HG03097 (cell line): Measurements from ENCODE around the gene DNAJC1.

Source experiments
- ATAC-seq: cut with Tn5 transposase; IDR thresholded peaks from one replicate; pipeline ENCODE4 v1.9.1; 2021; ENCODE audit not compliant: unreplicated experiment, low FRiP score

Gene DNAJC1

GRCh38 chr10:21791276-21791675 lies 212.3 kb downstream of the DNAJC1 start:
- ATAC-seq = no peak

DNA sequence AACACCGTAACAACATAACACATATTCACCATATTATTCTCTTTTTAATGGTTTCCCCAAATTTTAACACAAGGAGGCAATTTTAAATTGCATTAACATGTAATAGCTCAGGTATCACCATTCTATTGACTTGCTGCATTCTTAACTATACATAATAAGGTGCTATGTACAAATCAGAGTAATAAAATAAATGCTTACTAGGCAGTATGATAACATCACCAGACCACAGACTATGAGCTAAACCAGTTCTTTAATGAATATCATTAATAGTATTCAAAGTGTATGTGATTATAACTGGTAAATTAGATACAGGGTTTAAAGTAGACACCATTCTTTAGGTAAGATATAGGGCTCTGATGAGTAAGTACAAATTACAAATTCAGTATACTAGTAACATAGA lies 226.6 kb downstream of the DNAJC1 start:
- ATAC-seq = no peak

GRCh38 chr10:21771219-21771618 lies 232.3 kb downstream of the DNAJC1 start:
- no peak for ATAC-seq

GRCh38 chr10:21769041-21769440 lies 234.5 kb downstream of the DNAJC1 start:
- no peak for ATAC-seq

DNA sequence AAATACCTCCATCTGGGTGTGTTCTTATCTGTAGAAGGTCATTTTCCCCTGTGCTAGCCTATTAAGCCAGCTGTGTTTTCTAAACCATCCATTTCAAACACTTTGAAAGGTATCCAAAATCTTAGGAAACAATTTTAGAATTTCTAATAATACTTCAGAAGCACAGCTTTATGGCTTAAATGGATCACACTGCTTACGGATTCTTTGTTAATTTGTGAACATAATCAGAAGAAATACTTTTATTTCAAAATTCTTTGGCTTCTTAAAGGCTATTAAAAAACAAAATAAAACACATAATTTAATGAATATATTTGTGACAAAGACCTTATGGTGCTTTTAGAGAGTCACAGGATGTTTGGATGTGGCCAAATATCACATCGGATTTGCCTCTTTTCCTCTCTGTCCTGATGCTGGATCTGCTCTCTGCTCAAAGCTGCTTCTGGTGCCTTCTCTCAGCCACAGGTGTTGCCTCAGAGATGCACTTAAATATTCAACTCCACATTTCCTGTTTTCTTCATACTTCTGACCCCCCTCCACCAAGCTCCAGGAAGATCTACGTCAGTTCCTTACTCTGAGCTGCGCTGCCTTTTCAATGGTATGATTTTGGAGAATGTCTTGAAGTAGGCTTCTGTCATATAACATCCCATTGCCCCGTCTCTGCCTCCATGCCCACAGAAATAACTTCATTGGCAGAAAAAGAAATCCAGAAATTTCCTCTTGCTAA lies 238.9 kb downstream of the DNAJC1 start:
- no peak for ATAC-seq

DNA sequence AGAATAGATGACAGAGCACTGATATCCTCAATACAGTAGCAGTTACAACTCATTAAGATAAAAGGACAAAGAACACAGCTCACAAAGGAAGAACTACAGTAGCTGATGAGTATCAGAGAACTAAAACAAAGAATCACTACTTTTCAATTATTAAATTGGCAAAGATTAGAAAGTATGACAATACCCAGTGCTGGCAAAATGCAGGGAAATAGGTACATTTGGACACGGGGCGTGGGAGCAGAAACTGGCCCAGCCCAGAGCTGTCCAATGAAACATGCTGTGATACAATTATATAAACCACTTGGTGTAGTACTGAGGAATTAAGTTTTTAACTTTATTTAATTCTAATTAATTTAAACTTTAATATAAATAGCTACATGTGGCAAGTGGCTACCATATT lies 243.2 kb downstream of the DNAJC1 start:
- no peak for ATAC-seq

DNA sequence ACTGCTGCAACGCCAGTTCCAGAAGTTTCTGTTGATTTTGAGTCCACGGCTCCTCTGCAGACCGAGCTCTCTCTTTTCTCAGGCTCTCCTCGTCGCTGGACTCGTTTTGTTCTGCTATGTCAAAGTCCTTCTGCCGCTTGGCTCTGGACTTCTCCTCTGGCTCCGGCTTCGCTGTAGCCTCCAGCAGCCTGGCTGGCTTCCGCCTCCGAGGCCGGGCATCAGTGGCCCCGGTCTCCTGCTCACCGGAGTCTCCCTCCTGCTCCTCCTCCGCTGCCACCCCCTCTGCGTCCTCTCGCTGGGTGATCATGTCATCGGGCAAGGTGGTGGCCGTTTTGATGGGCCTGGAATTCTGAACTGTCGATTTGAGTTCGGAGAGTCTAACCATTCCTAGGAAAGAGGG lies 244.3 kb downstream of the DNAJC1 start:
- ATAC-seq = no peak

DNA sequence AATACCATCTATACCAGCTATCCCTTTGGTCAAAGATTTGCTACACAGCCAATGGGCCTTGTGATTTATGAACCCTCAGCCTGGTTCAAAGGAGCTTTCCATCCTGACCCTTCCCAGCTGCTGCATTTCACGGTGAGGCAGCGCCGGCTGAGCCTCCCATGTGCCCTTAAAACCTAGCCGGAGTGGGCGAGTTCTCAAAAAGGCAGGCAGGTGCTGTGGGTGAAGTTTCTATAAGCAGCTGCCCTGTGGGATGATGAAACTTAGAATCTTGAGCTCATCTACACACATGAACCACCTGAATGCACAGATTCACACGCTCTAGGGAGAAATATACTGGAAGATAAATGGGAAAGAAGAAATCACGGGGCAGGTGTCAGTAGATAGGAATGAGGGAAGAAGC lies 244.8 kb downstream of the DNAJC1 start:
- no peak for ATAC-seq

DNA sequence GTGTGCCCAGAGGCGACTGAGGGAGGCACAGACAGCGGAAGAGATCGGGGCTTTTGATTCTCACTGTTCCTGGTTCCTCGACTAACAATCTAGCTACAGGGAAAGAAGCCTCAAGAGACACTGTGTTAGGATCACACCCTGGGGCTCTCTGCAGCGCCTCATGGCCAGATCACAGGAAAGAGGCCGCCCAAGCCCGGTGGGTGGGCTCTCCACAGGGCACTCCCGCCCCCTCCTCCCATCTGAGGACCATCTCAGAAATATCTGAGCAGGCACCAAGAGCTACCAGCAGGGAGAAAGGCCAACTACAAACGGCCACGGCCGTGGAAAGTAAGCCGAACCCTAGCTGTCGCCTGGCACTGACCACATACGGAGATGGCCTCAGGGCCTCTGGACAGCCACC lies 245.3 kb downstream of the DNAJC1 start:
- ATAC-seq = no peak

GRCh38 chr10:21757185-21757901 lies 246.2 kb downstream of the DNAJC1 start:
- no peak for ATAC-seq

DNA sequence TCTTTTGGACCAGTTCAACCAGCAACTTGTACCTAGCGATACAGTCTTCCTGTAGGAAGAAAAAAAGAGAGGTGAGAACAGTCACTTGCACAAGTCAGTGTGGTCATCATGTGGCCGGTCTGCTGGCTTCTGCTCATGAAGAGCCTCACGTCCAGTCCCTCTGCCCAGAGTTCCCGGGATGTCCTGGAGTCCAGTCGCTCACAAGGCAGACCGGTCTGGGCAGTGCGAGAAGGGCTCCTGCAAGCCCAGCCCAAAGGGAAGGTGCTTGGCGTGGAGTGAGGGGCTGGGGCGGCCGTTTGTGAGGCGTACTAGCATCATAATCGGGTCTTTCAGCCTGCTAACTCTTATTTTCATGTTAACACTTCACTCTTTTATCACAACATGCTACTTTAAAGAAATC lies 246.8 kb downstream of the DNAJC1 start:
- ATAC-seq = no peak

GRCh38 chr10:21754410-21755011 lies 249.0 kb downstream of the DNAJC1 start:
- no peak for ATAC-seq

DNA sequence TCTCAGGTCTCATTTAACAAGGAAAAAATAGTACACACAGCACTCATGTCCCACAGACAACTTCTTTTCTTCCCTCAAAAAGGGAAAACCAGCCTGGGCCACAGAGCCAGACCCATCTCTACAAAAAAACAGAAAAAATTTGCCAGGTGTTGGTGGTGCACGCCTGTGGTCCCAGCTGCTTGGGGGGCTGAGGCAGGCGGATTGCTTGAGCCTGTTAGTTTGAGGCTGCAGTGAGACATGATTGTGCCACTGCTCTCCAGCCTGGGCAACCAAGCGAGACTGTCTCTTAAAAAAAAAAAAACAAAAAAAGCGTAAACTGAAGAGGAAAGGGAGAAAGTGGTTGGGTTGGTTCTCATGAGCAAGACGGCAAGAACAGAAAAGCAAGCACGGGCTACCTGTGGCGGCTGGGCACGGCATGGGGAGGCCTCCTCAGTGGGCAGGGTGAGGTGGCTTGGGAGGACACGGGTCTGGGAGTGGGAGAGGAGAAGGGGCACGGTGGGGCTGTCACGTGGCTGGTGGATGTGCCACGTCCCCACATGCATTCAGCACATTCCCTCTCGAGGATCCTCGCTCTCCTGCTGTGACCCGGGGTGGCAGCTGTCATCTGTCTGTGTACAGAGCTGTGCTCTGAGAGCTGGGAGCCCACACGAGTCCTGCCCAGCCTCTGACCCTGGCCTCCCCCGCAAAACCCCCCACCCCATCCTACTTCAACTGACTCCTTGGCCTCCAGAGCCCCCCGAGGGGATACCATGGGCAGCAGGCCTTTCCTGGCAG lies 249.8 kb downstream of the DNAJC1 start:
- ATAC-seq = no peak

DNA sequence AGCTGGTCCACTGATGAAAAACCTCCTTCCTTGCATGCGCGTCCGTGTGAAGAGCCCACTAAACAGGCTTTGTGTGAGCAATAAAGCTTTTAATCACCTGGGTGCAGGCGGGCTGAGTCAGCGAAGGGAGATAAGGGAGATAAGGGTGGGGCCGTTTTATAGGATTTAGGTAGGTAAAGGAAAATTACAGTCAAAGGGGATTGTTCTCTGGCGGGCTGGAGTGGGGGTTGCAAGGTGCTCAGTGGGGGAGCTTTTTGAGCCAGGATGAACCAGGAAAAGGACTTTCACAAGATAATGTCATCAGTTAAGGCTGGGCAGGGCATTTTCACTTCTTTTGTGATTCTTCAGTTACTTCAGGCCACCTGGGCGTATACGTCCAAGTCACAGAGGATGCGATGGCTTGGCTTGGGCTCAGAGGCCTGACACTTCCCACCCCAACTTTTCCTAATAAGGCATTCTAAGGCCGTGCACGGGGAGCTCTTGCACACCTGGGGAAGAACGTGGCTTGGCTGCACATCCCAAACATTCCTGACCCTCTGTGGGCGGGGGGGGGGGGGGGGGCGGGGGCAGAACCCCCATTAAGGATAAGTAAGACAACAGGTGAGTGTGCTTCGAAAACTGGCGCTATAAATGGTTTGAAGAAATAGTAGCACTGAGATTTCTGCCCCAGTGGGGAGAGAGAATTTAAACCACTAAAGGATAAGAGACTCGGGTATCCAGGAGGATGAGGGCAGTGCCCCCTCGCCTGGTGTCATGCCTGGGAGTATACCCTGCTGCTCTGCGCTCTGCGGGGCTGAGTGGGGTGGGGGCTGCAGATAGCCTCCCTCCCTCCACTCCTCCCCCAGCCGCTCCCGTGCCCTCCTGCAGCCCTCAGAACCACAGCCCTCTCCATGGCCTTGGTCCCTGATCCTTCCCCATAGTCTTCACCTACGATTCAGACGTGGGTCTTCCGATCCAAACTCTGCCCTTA lies 251.9 kb downstream of the DNAJC1 start:
- ATAC-seq = no peak

DNA sequence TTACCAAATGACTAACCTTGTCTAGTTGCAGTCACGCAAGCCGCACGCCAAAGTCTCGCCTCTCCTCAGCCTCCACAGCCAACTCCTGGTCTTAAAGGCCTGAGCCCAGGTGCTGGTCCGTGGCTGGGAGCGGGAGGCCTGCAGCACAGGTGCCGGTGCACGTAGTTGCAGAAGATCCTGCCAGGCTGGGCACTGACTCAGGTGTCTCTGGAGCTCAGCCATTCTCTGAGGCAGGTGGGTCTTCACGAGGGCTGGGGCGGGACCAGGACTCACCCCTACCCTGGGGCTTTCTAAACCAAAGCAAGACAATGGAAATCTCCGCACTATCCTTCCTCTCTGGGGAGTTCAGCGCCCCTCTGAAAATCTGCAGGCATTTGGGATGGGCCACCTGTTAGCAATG lies 253.1 kb downstream of the DNAJC1 start:
- ATAC-seq = no peak

DNA sequence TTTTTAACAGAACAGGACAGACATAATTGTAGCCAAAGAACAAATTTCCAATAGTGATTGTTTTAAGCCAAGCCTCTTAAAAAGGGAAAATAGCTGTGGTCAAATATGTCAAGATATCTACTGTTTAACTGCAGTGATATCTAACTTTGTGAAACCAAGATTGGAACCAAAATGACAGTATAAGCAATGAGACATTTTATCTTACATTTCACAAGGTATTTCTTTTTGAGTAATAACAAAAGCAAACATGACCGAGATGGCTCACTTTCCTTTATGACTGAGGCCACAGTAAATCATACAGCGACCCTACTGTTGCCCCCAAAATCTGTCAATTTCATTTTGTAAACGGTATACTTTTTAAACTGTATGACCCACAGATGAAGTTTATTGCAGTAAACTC lies 253.7 kb downstream of the DNAJC1 start:
- ATAC-seq = no peak

- ATAC-seq = no peak
These were observed 255.7 kb downstream of the DNAJC1 start for GRCh38 chr10:21747809-21748208.

GRCh38 chr10:21746118-21746517 lies 257.4 kb downstream of the DNAJC1 start:
- no peak for ATAC-seq

DNA sequence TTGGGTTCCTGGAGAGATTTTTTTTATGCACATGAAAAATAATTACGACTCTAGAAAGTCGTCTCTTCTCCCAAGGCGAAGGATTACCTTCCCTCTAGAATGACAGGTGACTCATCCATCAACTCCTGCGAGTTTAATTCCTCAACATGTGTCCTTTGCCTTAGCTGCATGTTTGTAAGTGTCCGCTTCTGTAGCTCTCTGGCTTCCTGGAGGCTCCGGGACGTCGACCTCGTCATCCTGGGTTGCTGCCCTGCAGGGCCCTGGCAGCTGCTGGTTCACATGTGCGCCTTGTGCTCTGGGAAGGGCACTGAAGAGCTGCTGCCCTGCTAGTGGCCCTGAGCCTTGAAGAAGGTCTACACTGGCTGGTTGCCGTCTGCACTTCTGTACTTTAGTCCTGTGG lies 259.3 kb downstream of the DNAJC1 start:
- no peak for ATAC-seq
